WTC11 (cell line): ENCODE results near the gene ROMO1. TPM values are rescaled to one million over a fixed set of nuclear protein-coding genes. Genes with fewer than 3 reads are reported as not detected.

ENCODE experiments used
- ATAC-seq: fragments of 200-7000 bp; cut with Tn5 transposase; 2 replicates; pipeline ENCODE4 v1.10.0; 2021; ENCODE audit warnings: mild to moderate bottlenecking, moderate library complexity
- CTCF ChIA-PET: fragments of 300-600 bp; sonication (Branson Sonifier 250); formaldehyde crosslinking; loops from one replicate; lab custom pipeline; 2021; ENCODE audit warnings: antibody characterized with exemption; lab: Charles Lee
- POLR2A ChIA-PET: fragments of 350-600 bp; sonication (Branson Sonifier 250); formaldehyde crosslinking; loops from one replicate; lab custom pipeline; 2021; ENCODE audit warnings: antibody characterized with exemption; lab: Charles Lee
- DNase-seq: peaks from one replicate; pipeline ENCODE4 v3.0.0; 2021; ENCODE audit warnings: low spot score
- H3K27ac Mint-ChIP-seq: 2 replicates; pipeline ENCODE4 v1.8.0; 2021; ENCODE audit warnings: mixed read lengths
- H3K27me3 Mint-ChIP-seq: 2 replicates; pipeline ENCODE4 v1.8.0; 2021; ENCODE audit warnings: low read depth, mild to moderate bottlenecking, moderate library complexity, mixed read lengths
- H3K36me3 Mint-ChIP-seq: 2 replicates; pipeline ENCODE4 v1.8.0; 2021; ENCODE audit warnings: mixed read lengths
- H3K4me1 Mint-ChIP-seq: 2 replicates; pipeline ENCODE4 v1.8.0; 2022; ENCODE audit warnings: mixed read lengths
- H3K4me3 Mint-ChIP-seq: 2 replicates; pipeline ENCODE4 v1.8.0; 2021; ENCODE audit warnings: mild to moderate bottlenecking, moderate library complexity, mixed read lengths
- H3K9me3 Mint-ChIP-seq: 2 replicates; pipeline ENCODE4 v1.8.0; 2021; ENCODE audit warnings: mixed read lengths
- ATF1 ChIP-seq: sonication (generic); formaldehyde crosslinking; IDR thresholded peaks from 2 replicates; pipeline ENCODE4 v1.8.1; 2023; ENCODE audit warnings: mild to moderate bottlenecking, moderate library complexity, missing genetic modification reagents
- E2F1 ChIP-seq: sonication (generic); formaldehyde crosslinking; IDR thresholded peaks from 2 replicates; pipeline ENCODE4 v1.8.0; 2022; ENCODE audit warnings: mild to moderate bottlenecking, missing genetic modification reagents
- EMX1 ChIP-seq: fragments of 250-450 bp; sonication (Bioruptor Pico); IDR thresholded peaks from 2 replicates; pipeline ENCODE4 v1.8.0; 2021; ENCODE audit warnings: mild to moderate bottlenecking
- ESRRA ChIP-seq: sonication (generic); formaldehyde crosslinking; IDR thresholded peaks from 2 replicates; pipeline ENCODE4 v1.8.1; 2022; ENCODE audit warnings: mild to moderate bottlenecking, missing genetic modification reagents, borderline replicate concordance
- ETV6 ChIP-seq: sonication (generic); formaldehyde crosslinking; IDR thresholded peaks from 2 replicates; pipeline ENCODE4 v1.8.1; 2022; ENCODE audit warnings: mild to moderate bottlenecking, missing genetic modification reagents
- FOXJ3 ChIP-seq: sonication (generic); formaldehyde crosslinking; IDR thresholded peaks from 2 replicates; pipeline ENCODE4 v1.9.0; 2021; ENCODE audit warnings: missing genetic modification reagents, mild to moderate bottlenecking, borderline replicate concordance
- HMGA2 ChIP-seq: fragments of 250-450 bp; sonication (Bioruptor Pico); IDR thresholded peaks from 2 replicates; pipeline ENCODE4 v1.4.0; 2021; ENCODE audit warnings: mild to moderate bottlenecking, moderate library complexity
- JAZF1 ChIP-seq: fragments of 250-450 bp; sonication (Bioruptor Pico); IDR thresholded peaks from 2 replicates; pipeline ENCODE4 v1.9.0; 2021; ENCODE audit warnings: moderate library complexity, mild to moderate bottlenecking, inconsistent platforms
- NR1H2 ChIP-seq: sonication (generic); formaldehyde crosslinking; IDR thresholded peaks from 2 replicates; pipeline ENCODE4 v1.9.0; 2021; ENCODE audit warnings: mild to moderate bottlenecking, moderate library complexity, missing genetic modification reagents
- OVOL2 ChIP-seq: fragments of 250-450 bp; sonication (Bioruptor Pico); IDR thresholded peaks from 2 replicates; pipeline ENCODE4 v1.9.0; 2021; ENCODE audit warnings: mild to moderate bottlenecking, borderline replicate concordance
- PRDM15 ChIP-seq: sonication (generic); formaldehyde crosslinking; IDR thresholded peaks from 2 replicates; pipeline ENCODE4 v1.8.0; 2022; ENCODE audit warnings: missing genetic modification reagents
- SP1 ChIP-seq: sonication (generic); formaldehyde crosslinking; conservative IDR thresholded peaks from 2 replicates; pipeline ENCODE4 v1.8.1; 2022; ENCODE audit warnings: missing genetic modification reagents
- STAT6 ChIP-seq: sonication (generic); formaldehyde crosslinking; conservative IDR thresholded peaks from 2 replicates; pipeline ENCODE4 v1.8.1; 2023; ENCODE audit warnings: mild to moderate bottlenecking, low read depth, missing genetic modification reagents, moderate library complexity
- ZNF281 ChIP-seq: sonication (generic); formaldehyde crosslinking; IDR thresholded peaks from 2 replicates; pipeline ENCODE4 v1.8.0; 2023; ENCODE audit warnings: mild to moderate bottlenecking, missing genetic modification reagents
- total RNA-seq: library from RNA; stranded (reverse); gene quantifications from 3 replicates; pipeline ENCODE4 v1.2.3, GENCODE V29; 2021
- TF ChIP-seq, protein P1 (sequence below): sonication (generic); formaldehyde crosslinking; IDR thresholded peaks from 2 replicates; pipeline ENCODE4 v1.8.1; 2022; ENCODE audit warnings: mild to moderate bottlenecking, missing genetic modification reagents, moderate library complexity, borderline replicate concordance
- TF ChIP-seq, protein P2 (sequence below): fragments of 250-450 bp; sonication (Bioruptor Pico); conservative IDR thresholded peaks from 2 replicates; pipeline ENCODE4 v1.9.0; 2021; ENCODE audit warnings: mild to moderate bottlenecking
- TF ChIP-seq, protein P3 (sequence below): sonication (generic); formaldehyde crosslinking; IDR thresholded peaks from 2 replicates; pipeline ENCODE4 v1.8.1; 2023; ENCODE audit warnings: mild to moderate bottlenecking, missing genetic modification reagents, moderate library complexity

ROMO1 gene
- total RNA-seq, 1 experiment from 2014 or later = 213 TPM

DNA sequence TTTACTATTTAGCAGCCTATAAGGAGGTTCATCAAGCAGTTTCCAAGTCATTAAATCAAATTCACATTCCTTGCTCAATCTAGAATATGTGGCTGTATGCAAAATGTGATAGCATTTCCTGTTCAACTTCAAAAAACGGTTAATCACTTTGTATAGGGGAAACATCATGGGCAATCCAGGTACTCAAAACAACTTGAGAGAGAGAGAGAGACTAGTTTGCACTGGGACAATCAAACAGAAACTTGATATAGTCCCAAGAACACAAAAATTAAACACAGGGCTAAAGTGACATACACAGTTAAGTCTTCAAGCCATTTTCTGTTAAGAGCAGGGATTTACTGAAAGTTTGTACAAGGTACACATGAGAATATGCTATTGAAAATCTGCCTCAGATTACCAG, 41.9 kb upstream of the ROMO1 start:
- Mint-ChIP-seq H3K36me3 (no peaks in the 10 kb centered on the region; the same call in 1 of the 2 replicates), H3K27ac (peak overlapping the region; percentile 71; the same call in 1 of the 2 replicates), H3K9me3 (no peaks in the 10 kb centered on the region), H3K27me3 (no peaks in the 10 kb centered on the region), H3K4me3 (no peak overlapping the region), H3K4me1 (peaks cover 39% of the 10 kb centered on the region)
- no peak for TF ChIP-seq ZNF281 (CRISPR knock-in tag)
- no peak for TF ChIP-seq PRDM15 (CRISPR knock-in tag)
- no peak for TF ChIP-seq STAT6 (CRISPR knock-in tag)
- TF ChIP-seq, protein P1, sequence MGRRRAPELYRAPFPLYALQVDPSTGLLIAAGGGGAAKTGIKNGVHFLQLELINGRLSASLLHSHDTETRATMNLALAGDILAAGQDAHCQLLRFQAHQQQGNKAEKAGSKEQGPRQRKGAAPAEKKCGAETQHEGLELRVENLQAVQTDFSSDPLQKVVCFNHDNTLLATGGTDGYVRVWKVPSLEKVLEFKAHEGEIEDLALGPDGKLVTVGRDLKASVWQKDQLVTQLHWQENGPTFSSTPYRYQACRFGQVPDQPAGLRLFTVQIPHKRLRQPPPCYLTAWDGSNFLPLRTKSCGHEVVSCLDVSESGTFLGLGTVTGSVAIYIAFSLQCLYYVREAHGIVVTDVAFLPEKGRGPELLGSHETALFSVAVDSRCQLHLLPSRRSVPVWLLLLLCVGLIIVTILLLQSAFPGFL (CRISPR knock-in tag) = no peak
- TF ChIP-seq ATF1 (CRISPR knock-in tag) = no peak
- TF ChIP-seq, protein P2, sequence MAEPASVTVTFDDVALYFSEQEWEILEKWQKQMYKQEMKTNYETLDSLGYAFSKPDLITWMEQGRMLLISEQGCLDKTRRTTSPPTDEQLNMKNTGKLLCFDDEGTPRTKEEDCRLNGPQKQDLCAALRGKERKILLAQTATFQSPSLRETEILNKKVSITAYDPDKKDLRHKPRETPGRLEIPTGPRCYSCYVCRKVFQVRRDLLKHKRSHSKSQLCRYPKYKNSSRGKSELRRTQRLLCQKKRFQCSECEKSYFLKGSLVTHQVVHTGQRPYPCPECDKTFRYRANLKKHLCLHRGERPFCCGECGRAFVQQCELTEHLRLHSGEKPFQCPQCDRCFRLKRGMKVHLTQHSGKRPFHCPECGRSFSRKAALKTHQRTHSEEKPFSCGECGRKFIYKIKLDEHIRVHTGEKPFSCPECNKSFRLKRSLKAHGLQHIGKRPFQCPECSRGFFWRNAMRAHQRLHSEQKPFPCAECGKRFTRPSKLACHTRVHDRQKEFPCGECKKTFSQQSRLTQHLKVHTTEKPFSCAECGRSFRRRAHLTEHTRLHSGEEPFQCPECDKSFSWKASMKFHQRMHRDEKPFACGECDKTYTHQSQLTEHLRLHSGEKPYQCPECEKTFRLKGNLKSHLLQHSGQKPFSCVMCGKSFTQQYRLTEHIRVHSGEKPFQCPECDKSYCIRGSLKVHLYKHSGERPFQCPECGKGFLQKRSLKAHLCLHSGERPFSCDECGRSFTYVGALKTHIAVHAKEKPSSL (CRISPR knock-in tag) = no peak
- no peak for TF ChIP-seq ESRRA
- no peak for TF ChIP-seq HMGA2
- TF ChIP-seq E2F1 (CRISPR knock-in tag) = no peak
- no peak for TF ChIP-seq OVOL2 (CRISPR knock-in tag)
- TF ChIP-seq EMX1 (CRISPR knock-in tag) = no peak
- no peak for TF ChIP-seq SP1 (CRISPR knock-in tag)
- no peak for TF ChIP-seq FOXJ3 (CRISPR knock-in tag)
- TF ChIP-seq, protein P3, sequence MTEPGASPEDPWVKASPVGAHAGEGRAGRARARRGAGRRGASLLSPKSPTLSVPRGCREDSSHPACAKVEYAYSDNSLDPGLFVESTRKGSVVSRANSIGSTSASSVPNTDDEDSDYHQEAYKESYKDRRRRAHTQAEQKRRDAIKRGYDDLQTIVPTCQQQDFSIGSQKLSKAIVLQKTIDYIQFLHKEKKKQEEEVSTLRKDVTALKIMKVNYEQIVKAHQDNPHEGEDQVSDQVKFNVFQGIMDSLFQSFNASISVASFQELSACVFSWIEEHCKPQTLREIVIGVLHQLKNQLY (CRISPR knock-in tag) = no peak
- no peak for TF ChIP-seq ETV6
- no peak for TF ChIP-seq NR1H2 (CRISPR knock-in tag)
- TF ChIP-seq JAZF1 (CRISPR knock-in tag) = no peak
- CTCF ChIA-PET = no interaction called here
- DNase-seq = no peak
- ATAC-seq = no peak
- POLR2A ChIA-PET = no interaction called here
